ENCODE results near the gene NFKBIL1.
"Not testable (repeated sequence)": the region's sequence is repeated elsewhere in the genome, so short reads cannot be mapped to it uniquely, and the experiment has no call there.

The NFKBIL1 gene

GRCh38 chr6:31534011-31534410 is 13.4 kb upstream of the NFKBIL1 start:
- no peak for DNase-seq (ENCODE audit: low read depth in 1 of 2, low spot score in 1 of 2)

GRCh38 chr6:31534521-31535040 is 12.8 kb upstream of the NFKBIL1 start:
- no peak for DNase-seq (ENCODE audit: low read depth in 1 of 2, low spot score in 1 of 2)

- DNase-seq (ENCODE audit: low read depth in 1 of 2, low spot score in 1 of 2), result no peak
These were observed 11.7 kb upstream of the NFKBIL1 start for GRCh38 chr6:31535538-31536324.

GRCh38 chr6:31538805-31539400 is 8.5 kb upstream of the NFKBIL1 start:
- no peak for DNase-seq (ENCODE audit: low read depth in 1 of 2, low spot score in 1 of 2)

GRCh38 chr6:31540640-31541039 is 6.8 kb upstream of the NFKBIL1 start:
- no peak for DNase-seq (ENCODE audit: low read depth in 1 of 2, low spot score in 1 of 2)

- DNase-seq (ENCODE audit: low read depth in 1 of 2, low spot score in 1 of 2), result peak in 1 of 2 donors; percentile 49
These were observed 6.2 kb upstream of the NFKBIL1 start for GRCh38 chr6:31541059-31541657.

GRCh38 chr6:31541658-31542521 is 5.5 kb upstream of the NFKBIL1 start, which contains the start of gene DDX39B:
TSS of gene DDX39B (minus strand) at chr6:31542003. CDS start at chr6:31540532, 1,471 bp downstream.
- DNase-seq (ENCODE audit: low read depth in 1 of 2, low spot score in 1 of 2), result peak; percentile 83 to 85

- DNase-seq (ENCODE audit: low read depth in 1 of 2, low spot score in 1 of 2), result no peak
These were observed 3.8 kb upstream of the NFKBIL1 start for GRCh38 chr6:31543639-31544038.

- no peak for DNase-seq (ENCODE audit: low read depth in 1 of 2, low spot score in 1 of 2)
These were observed 2.7 kb upstream of the NFKBIL1 start for GRCh38 chr6:31544676-31545075.

GRCh38 chr6:31545291-31545690 is 2.1 kb upstream of the NFKBIL1 start:
- no peak for DNase-seq (ENCODE audit: low read depth in 1 of 2, low spot score in 1 of 2)

GRCh38 chr6:31546339-31546957 is 960 bp upstream of the NFKBIL1 start, which contains the start of gene ATP6V1G2:
TSS of gene ATP6V1G2 (minus strand) at chr6:31546608. CDS start at chr6:31546559, 49 bp downstream.
- DNase-seq (ENCODE audit: low read depth in 1 of 2, low spot score in 1 of 2), result peak; percentile 64 to 82

- no peak for DNase-seq (ENCODE audit: low read depth in 1 of 2, low spot score in 1 of 2)
These were observed 527 bp downstream of the NFKBIL1 start for GRCh38 chr6:31547727-31548543.

- DNase-seq (ENCODE audit: low read depth in 1 of 2, low spot score in 1 of 2), result no peak
These were observed 1.1 kb downstream of the NFKBIL1 start for GRCh38 chr6:31548544-31548873.

- not testable (repeated sequence) for DNase-seq (ENCODE audit: low read depth in 1 of 2, low spot score in 1 of 2)
These were observed 4.0 kb downstream of the NFKBIL1 start for GRCh38 chr6:31551371-31551770.

GRCh38 chr6:31556307-31556706 is 8.9 kb downstream of the NFKBIL1 start:
- DNase-seq (ENCODE audit: low read depth in 1 of 2, low spot score in 1 of 2), result no peak

GRCh38 chr6:31557443-31558317 is 10.3 kb downstream of the NFKBIL1 start:
- DNase-seq (ENCODE audit: low read depth in 1 of 2, low spot score in 1 of 2), result no peak

- DNase-seq (ENCODE audit: low read depth in 1 of 2, low spot score in 1 of 2), result no peak
These were observed 10.9 kb downstream of the NFKBIL1 start for GRCh38 chr6:31558318-31558625.

GRCh38 chr6:31558631-31559500 is 11.5 kb downstream of the NFKBIL1 start:
- DNase-seq (ENCODE audit: low read depth in 1 of 2, low spot score in 1 of 2), result peak in 1 of 2 donors; percentile 50
